A673 (cell line): ENCODE data around the gene C1orf35. TPM values are rescaled to one million over a fixed set of nuclear protein-coding genes. Genes with fewer than 3 reads are reported as not detected.

ENCODE experiments used
- BruUV-seq: library from RNA; stranded (reverse); fragments of 400-500 nt; replicated peaks from 2 replicates; lab custom pipeline; 2021; lab: Mats Ljungman, UMichigan
- CTCF ChIA-PET: fragments of 300-600 bp; sonication (Branson Sonifier 250); formaldehyde crosslinking; loops from one replicate; lab custom pipeline; 2022; ENCODE audit warnings: antibody characterized with exemption; lab: Charles Lee
- POLR2A ChIA-PET: fragments of 300-600 bp; sonication (Branson Sonifier 250); formaldehyde crosslinking; loops from one replicate; lab custom pipeline; 2022; ENCODE audit warnings: antibody characterized with exemption; ENCODE audit not compliant: low non-redundant PET; lab: Charles Lee
- DNase-seq: peaks from one replicate; pipeline ENCODE4 v3.0.0-alpha.2; 2015; ENCODE audit warnings: low spot score
- H3K27ac ChIP-seq: fragments of 200-600 bp; sonication (generic); 2 replicates; pipeline ENCODE4 v1.5.1; 2016; ENCODE audit warnings: mixed run types, low read depth, mild to moderate bottlenecking, mixed read lengths, antibody characterized with exemption, low read length; ENCODE audit not compliant: poor library complexity, severe bottlenecking
- H3K27me3 ChIP-seq: fragments of 200-600 bp; sonication (generic); replicated peaks from 2 replicates; pipeline ENCODE4 v1.6.1; 2017; ENCODE audit warnings: mixed run types, low read depth, mild to moderate bottlenecking, mixed read lengths, antibody characterized with exemption, low read length; ENCODE audit not compliant: insufficient read depth, poor library complexity
- H3K36me3 ChIP-seq: fragments of 200-600 bp; sonication (generic); 2 replicates; pipeline ENCODE4 v1.6.1; 2016; ENCODE audit warnings: mixed run types, mild to moderate bottlenecking, mixed read lengths, antibody characterized with exemption, low read length; ENCODE audit not compliant: insufficient read depth, poor library complexity, severe bottlenecking
- H3K4me1 ChIP-seq: fragments of 200-600 bp; sonication (generic); 2 replicates; pipeline ENCODE4 v1.6.1; 2017; ENCODE audit warnings: mixed run types, mild to moderate bottlenecking, mixed read lengths, antibody characterized with exemption, low read length; ENCODE audit not compliant: insufficient read depth, poor library complexity, severe bottlenecking
- H3K4me3 ChIP-seq: fragments of 200-600 bp; sonication (generic); 2 replicates; pipeline ENCODE4 v1.5.1; 2016; ENCODE audit warnings: low read depth, mixed run types, mild to moderate bottlenecking, mixed read lengths, low read length; ENCODE audit not compliant: poor library complexity, severe bottlenecking
- H3K9me3 ChIP-seq: fragments of 200-600 bp; sonication (generic); 2 replicates; pipeline ENCODE4 v1.6.1; 2016; ENCODE audit warnings: mixed run types, low read depth, mild to moderate bottlenecking, mixed read lengths, antibody characterized with exemption, low read length; ENCODE audit not compliant: poor library complexity, severe bottlenecking
- EZH2 ChIP-seq: fragments of 200-600 bp; sonication (generic); IDR thresholded peaks from 2 replicates; pipeline ENCODE4 v1.6.1; 2017; ENCODE audit warnings: borderline replicate concordance, low read depth, mild to moderate bottlenecking, mixed read lengths, antibody characterized with exemption, low read length; ENCODE audit not compliant: poor library complexity, severe bottlenecking
- intact Hi-C: fragments of 100-400 bp; cut with micrococcal nuclease; formaldehyde crosslinking; loops from one replicate; pipeline ENCODE4 v1.10.0; 2022; ENCODE audit not compliant: unreplicated experiment
- total RNA-seq: library from RNA; stranded (reverse); gene quantifications from 2 replicates; pipeline ENCODE4 v1.2.3, GENCODE V29; 2021
- TF ChIP-seq, protein P1 (sequence below): fragments of 300-800, 200-600 bp; sonication (generic); conservative IDR thresholded peaks from 2 replicates; pipeline ENCODE4 v1.5.1; 2017; ENCODE audit warnings: low read depth, mild to moderate bottlenecking, antibody characterized with exemption, low read length, moderate library complexity, mixed read lengths

Gene C1orf35
- total RNA-seq, 1 experiment from 2014 or later = 27.5 TPM

DNA sequence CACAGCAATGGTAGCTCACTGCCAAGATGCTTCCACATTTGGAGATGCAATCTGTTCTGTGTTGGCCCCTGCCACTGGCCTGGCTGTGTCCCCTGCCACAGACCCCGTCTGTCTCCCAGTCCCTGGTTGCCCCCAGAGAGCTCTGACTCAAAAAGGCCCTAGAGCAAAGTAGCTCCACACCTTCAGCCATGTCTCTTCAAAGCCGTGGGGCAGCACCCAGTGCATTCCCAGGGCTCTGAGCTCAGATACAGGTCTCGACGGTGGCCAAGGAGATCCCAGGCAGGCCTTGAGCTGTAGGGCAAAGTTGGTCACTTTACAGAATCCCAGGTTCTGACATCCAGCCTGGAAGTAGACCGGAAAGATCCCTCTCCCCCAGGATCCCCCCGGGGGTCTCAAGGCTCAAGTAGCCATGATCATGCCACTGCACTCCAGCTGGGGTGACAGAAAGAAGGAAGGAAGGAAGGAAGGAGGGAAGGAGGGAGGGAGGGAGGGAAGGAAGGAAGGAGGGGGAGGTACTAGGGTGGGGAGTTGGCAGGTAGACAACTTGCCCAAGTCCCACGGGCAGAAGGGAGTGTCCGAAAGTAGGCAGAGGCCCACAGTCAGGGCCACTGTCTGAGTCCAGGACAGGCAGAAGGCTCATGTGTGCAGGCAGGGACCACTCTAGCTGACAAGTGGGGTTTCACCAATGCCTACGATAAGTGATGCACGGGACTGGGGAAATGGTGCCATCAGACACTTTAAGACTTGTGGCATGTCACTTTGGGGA, 25.4 kb downstream of the C1orf35 start:
- POLR2A ChIA-PET = interaction anchor here (0.8 kb wide), 1 partner anchor 377 kb away, joined by 3 read pairs; no protein-coding TSS in a partner anchor
- peaks cover 5% of the 10 kb centered on the region for H3K4me1 ChIP-seq
- CTCF ChIA-PET = no interaction called here

DNA sequence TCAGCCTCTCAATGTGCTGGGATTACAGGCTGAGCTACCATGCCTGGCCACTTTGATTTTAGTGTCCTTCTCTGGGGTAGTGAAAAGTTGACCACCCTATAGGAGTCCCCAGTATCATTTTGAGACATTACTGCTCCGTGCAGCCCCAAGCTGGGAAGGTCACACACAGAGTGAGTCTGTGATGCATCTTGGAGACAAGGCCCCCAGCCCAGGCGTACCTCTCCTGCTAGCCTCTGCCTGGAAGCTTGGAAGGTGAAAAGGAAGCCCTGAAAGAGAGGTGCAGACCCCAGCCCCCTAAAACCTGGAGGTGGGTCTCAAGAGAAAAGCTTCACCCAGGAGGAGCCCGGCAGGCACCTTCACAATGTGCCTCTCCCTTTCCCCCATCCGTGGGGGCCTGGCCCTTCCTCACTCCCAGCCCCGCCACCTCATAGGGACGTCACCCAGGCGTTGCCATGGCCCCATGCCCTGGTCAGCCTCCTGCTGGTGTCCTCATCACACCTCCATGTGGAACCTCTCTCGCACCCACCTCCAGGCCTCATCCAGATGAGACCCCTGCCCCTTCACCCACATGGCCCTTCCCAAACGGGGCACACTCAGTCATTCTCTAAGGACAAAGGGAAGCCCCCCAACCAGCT, 26.2 kb downstream of the C1orf35 start:
- CTCF ChIA-PET = no interaction called here
- BruUV-seq = no TSS peak
- POLR2A ChIA-PET = interaction anchor here (0.8 kb wide), 1 partner anchor 376 kb away, joined by 3 read pairs; no protein-coding TSS in a partner anchor
- TF ChIP-seq, protein P1, sequence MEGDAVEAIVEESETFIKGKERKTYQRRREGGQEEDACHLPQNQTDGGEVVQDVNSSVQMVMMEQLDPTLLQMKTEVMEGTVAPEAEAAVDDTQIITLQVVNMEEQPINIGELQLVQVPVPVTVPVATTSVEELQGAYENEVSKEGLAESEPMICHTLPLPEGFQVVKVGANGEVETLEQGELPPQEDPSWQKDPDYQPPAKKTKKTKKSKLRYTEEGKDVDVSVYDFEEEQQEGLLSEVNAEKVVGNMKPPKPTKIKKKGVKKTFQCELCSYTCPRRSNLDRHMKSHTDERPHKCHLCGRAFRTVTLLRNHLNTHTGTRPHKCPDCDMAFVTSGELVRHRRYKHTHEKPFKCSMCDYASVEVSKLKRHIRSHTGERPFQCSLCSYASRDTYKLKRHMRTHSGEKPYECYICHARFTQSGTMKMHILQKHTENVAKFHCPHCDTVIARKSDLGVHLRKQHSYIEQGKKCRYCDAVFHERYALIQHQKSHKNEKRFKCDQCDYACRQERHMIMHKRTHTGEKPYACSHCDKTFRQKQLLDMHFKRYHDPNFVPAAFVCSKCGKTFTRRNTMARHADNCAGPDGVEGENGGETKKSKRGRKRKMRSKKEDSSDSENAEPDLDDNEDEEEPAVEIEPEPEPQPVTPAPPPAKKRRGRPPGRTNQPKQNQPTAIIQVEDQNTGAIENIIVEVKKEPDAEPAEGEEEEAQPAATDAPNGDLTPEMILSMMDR = no peak
- TF ChIP-seq EZH2 = no peak
- intact Hi-C loops = loop anchor here (5.0 to 10.0 kb wide), 2 partner anchors 75 to 312 kb away; no protein-coding TSS in a partner anchor
- Histone ChIP-seq H3K4me1 (peaks cover 5% of the 10 kb centered on the region), H3K27me3 (peaks cover 2% of the 10 kb centered on the region), H3K4me3 (no peak overlapping the region), H3K36me3 (no peaks in the 10 kb centered on the region), H3K9me3 (no peaks in the 10 kb centered on the region), H3K27ac (no peak overlapping the region)
- no peak for DNase-seq

More for the DNA sequence above, 25.4 kb downstream of the C1orf35 start:
- H3K36me3 ChIP-seq = no peaks in the 10 kb centered on the region
- no peak for DNase-seq
- TF ChIP-seq EZH2 = no peak
- TF ChIP-seq, protein P1 = no peak
- H3K9me3 ChIP-seq = no peaks in the 10 kb centered on the region
- H3K4me3 ChIP-seq = no peak overlapping the region
- no peaks in the 10 kb centered on the region for H3K27me3 ChIP-seq
- intact Hi-C loops = loop anchor here (5.0 to 10.0 kb wide), 2 partner anchors 75 to 313 kb away; no protein-coding TSS in a partner anchor
- no peak overlapping the region for H3K27ac ChIP-seq
- no TSS peak for BruUV-seq

DNA sequence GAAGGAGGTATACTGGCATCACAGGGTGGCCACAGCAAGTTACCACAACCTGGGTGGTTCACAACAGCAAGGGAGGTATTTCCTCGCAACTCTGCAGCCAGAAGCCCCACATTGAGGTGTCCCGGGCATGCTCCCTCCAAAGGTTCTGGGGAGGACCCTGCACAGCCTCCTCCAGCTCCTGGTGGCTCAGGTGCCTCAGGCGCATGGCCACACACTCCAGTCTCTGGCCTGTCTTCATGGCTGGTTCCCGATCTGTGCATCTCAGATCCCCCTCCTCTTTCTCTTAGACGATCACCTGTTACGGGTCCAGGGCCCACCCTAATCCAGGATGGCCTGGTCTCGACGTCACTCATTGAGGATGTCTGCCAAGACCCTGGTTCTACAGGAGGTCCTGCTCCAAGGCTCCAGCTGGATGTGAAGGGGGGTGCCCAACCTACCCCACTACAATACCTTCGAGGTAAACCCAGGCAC, 27.3 kb downstream of the C1orf35 start:
- CTCF ChIA-PET = no interaction called here
- POLR2A ChIA-PET = no interaction called here
- Histone ChIP-seq H3K4me3 (no peak overlapping the region), H3K4me1 (no peaks in the 10 kb centered on the region), H3K27ac (no peak overlapping the region), H3K36me3 (no peaks in the 10 kb centered on the region), H3K27me3 (peaks cover 9% of the 10 kb centered on the region), H3K9me3 (no peaks in the 10 kb centered on the region)
- no TSS peak for BruUV-seq
- no peak for TF ChIP-seq EZH2
- TF ChIP-seq, protein P1 = no peak
- no peak for DNase-seq
- intact Hi-C loops = loop anchor here (5.0 to 10.0 kb wide), 2 partner anchors 74 to 311 kb away; no protein-coding TSS in a partner anchor
